Stimulated activated naive CD8-positive, alpha-beta T cell treated with anti-CD3 and anti-CD28 coated beads, Interleukin-15, Interleukin-2, amounts not matched to agents 100 U/mL and 50 U/mL, for 24 hours (primary cell): Measurements from ENCODE around the gene EPB41L5.
"Not testable (repeated sequence)": the region's sequence is repeated elsewhere in the genome, so short reads cannot be mapped to it uniquely, and the experiment has no call there.

ENCODE experiments used
- ATAC-seq: fragments of 150-1000 bp; cut with Tn5 transposase; one replicate; pipeline ENCODE4 v1.10.0; 2021
- DNase-seq: peaks from one replicate; pipeline ENCODE4 v3.0.0; 2021

The EPB41L5 gene

DNA sequence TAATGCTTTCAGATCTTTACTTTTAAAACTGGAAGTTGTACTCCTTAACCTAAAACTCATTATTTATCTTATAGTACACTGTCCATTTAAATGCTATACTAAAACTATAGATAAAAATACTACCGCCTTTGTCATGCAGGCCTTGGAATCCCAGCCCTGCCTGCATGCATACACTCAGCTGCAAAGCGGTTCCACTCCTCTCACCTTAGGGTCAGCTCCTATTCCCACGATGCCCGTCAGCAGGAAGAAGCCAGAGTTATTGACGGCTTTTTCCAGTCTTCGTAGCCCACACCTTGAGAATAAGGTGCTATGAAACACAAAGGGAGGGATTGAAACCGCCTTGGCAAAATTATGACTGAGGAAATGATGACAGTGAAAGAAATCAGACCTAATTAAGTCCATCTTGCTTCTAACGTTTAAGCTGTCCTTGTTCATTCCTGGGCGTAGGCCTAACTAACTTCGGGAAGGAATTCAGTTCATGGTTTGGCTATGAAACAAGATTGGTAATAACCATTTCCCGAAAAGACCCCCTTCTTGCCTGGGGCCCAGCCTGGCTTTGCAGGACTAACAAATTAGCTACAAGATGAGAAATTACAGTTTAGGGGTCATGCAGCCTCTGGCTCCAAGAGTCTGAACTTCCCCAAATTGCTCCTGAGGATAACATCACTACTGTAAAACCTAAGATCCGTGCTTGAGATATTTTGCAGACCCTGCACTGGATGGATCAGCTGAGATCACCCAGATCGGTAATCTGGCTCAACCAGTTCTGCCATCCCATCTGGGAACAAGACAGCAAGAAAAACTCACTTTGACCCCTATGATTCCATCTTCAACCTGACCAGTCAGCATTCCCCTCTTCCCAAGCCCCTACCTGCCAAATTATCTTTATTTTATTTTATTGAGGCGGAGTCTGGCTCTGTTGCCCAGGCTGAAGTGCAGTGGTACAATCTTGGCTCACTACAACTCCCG, 17.1 kb downstream of the EPB41L5 start:
- ATAC-seq (no peak), DNase-seq (no peak)

DNA sequence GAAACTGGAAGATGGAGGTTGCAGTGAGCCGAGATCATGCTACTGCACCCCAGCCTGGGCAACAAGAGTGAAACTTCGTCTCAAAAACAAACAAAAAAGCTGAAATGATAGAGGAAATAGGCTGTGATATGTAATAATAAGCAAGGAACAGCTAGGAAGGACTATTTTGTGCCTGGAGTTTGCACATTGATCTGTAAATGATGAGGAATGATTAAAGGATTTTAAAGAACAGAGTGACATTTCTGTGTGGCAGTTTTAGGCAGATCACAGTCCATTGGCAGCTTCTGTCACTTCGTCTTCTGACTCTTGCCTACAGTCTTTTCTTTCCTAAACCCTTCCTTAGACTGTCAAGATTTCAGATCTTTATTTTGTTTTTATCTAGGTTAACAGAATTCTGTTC, 19.4 kb downstream of the EPB41L5 start:
- no peak for DNase-seq
- no peak for ATAC-seq

DNA sequence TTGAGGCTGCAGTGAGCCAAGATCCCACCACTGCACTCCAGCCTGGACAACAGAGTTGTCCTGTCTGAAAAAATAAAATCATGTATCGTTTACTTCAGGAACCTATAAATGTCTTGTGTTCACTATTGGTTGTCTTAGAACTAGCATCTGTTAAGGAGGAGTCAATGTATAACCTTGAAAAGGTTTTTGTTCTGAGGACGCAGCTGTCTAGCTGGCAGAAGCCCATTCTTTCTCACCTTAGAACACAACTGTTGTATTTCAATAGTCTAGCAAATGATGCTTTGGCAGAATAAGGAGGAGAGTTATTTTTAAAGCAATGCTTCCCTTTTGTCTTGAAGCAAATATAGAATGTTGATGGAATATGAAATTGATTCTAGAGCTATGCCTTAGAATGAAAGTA, 21.1 kb downstream of the EPB41L5 start:
- ATAC-seq (no peak), DNase-seq (no peak)

DNA sequence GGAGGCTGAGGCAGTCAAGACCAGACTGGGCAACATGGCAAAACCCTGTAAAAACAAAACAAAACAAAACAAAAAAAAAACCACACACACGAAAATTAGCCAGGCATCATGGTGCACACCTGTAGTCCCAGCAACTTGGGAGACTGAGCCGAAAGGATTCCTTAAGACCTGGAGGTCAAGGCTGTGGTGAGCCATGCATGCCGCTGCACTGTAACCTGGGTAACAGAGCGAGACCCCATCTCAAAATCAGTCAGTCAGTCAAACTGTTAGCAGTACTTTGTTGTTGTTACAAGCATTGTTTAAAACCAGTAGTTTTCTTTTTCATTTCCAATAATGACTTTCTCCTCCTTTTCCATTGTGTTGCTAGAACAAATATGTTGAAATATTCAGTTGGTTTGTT, 21.7 kb downstream of the EPB41L5 start:
- DNase-seq = no peak
- no peak for ATAC-seq

DNA sequence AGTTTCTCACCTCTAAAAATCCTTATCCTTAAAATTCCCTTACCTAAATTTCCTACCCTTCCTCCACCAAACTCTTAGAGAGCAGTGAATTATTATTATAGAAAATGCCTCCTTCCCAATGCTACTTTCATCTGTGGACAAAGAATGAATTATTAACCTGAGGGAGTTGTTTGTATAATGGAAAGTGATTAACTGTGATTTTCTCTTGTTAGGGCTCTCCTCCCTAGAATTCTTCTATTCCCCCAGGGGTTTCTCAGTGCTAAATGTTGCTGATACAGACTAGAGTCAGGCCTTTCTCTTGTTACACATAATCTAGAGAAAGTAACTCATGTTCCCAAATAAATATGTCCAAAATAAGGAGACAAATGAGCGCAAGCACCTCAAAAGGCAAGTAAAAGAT, 23.3 kb downstream of the EPB41L5 start:
- DNase-seq = no peak
- no peak for ATAC-seq

DNA sequence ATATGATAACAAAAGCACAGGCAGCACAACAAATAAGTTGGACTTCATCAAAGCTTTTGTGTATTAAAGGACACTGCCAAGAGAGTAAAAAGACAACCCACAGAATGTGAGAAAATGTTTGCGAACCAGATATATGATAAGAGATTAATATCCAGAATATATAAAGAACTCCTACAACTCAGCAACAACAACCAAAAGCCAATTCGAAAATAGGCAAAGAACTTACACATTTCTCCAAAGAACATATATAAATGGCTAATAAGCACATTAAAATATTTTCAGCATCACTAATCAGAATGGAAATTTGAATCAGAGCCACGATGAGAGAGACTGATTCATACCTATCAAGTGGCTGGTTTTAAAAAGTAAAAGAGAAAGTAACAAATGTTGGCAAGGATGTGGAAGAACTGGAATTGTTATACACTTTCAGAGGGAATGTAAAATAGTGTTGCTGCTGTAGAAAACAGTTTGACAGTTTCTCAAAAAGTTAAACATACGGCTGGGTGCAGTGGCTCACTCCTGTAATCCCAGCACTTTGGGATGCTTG, 25.2 kb downstream of the EPB41L5 start:
- ATAC-seq = no peak
- DNase-seq = no peak

DNA sequence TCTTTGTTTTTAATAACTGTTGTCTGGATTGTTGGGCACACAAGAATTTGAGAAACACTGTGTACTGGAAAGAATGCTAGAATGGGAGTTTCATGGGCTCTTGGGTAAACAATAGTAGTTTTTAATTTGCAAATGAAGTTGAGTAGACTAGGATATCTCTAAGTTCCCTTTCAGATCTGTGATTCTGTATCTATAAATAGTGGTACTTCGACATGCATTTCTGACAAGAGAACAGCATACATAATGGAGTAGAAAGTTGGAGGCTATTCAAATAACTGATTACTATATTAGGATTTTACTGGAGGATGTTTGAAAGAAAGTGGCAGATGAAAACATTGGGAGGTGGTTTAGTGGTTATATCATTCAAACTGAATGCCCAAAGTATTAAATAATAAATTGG, 29.5 kb downstream of the EPB41L5 start:
- DNase-seq = no peak
- no peak for ATAC-seq

DNA sequence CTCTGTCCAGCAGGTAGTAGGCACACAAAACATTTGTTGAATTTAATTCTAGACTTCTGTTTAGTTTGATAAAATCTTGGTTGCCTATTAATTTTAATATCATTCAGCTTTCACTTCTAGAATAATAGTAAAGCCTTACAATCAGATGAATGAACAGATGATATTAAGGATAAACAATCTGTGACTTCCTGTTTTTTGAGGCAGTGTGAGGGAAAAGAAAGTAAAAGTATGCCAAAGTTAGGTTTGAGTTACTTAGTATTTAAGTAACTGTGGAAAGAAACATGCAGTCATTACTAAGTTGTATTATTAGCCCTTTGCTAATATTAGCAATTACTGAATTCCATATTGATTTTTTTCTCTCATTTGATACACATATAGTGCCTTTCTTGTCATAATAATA, 31.5 kb downstream of the EPB41L5 start:
- no peak for DNase-seq
- no peak for ATAC-seq

DNA sequence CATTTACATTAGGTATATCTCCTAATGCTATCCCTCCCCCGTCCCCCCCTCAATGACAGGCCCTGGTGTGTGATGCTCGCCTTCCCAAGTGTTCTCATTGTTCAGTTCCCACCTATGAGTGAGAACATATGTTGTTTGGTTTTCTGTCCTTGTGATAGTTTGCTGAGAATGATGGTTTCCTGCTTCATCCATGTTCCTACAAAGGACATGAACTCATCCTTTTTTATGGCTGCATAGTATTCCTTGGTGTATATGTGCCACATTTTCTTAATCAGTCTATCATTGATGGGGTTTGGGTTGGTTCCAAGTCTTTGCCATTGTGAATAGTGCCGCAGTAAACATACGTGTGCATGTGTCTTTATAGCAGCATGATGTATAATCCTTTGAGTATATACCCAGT, 32.9 kb downstream of the EPB41L5 start:
- not testable (repeated sequence) for DNase-seq, ATAC-seq

DNA sequence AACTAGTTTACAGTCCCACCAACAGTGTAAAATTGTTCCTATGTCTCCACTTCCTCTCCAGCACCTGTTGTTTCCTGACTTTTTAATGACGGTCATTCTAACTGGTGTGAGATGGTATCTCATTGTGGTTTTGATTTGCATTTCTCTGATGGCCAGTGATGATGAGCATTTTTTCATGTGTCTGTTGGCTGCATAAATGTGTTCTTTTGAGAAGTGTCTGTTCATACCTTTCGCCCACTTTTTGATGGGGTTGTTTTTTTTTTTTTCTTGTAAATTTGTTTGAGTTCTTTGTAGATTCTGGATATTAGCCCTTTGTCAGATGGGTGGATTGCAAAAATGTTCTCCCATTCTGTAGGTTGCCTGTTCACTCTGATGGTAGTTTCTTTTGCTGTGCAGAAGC, 33.4 kb downstream of the EPB41L5 start:
- DNase-seq, ATAC-seq: not testable (repeated sequence)

DNA sequence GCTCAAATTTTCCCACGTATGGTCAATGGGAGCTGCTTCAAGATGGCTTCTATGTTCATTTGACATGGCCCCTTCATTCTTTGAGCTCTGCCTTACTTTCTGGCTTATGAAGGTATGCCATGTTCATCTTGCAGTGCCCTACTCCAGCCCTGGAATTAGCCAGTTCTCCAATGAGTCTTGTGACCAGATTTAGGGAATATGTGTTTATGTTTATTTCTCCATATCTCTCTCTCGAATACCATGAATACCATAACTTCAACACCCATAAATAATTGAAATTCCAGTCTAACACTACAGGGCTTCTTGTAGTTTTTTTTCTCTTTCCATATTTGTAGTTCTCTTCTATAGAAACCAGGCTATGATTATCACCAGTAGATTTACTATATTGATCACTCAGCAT, 39.7 kb downstream of the EPB41L5 start:
- ATAC-seq (no peak), DNase-seq (no peak)

DNA sequence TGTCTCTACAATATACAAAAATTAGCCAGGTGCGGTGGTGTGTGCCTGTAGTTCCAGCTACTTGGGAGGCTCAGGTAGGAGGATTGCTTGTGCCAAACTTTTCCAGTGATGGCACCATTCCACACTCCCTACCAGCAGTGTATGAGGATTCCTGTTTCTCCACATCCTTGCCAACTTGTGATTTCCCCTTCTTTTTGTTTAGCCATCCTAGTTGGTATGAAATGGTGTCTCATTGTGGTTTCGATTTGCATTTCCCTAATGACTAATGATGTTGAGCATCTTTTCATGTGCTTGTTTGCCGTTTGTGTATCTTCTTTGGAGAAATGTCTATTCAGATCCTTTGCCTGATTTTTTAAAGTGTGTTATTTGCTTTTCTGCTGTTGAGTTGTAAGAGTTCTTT, 41.0 kb downstream of the EPB41L5 start:
- no peak for DNase-seq
- no peak for ATAC-seq

DNA sequence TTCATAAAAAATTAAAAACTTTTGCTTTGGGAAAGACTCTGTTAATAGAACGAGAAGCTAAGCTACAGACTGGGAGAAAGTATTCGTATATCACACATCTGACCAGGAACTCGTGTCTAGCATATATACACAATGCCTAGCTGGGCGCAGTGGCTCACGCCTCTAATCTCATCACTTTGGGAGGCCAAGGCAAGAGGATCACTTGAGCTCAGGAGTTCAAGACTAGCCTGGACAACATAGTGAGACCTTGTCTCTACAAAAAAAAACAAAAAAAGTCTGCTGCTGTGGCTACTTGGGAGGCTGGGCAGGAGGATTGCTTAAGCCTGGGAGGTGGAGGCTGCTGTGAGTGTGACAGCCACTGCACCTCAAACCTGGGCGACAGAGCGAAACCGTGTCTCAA, 46.6 kb downstream of the EPB41L5 start:
- DNase-seq = no peak
- ATAC-seq = no peak

DNA sequence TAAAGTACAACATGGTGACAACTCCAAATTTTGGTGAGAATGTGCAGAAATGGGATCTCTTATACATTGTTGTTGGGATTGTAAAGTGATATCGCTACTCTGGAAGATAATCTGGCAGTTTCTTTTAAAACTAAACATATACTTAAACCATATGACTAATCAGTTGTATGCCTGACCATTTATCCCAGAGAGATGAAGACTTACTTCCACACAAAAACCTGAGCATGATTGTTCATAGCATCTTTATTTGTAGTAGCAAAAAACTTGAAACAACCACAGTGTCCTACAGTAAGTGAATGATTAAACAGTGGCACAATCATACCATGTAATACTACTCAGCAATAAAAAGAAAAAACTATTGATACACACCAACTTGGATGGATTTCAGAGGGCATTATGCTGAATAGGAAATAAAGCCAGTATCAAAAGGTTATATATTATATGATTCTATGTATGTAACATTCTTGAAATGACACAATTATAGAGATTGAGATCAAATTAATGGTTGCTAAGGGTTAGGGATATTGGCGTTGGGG, 47.3 kb downstream of the EPB41L5 start:
- ATAC-seq (no peak), DNase-seq (no peak)

DNA sequence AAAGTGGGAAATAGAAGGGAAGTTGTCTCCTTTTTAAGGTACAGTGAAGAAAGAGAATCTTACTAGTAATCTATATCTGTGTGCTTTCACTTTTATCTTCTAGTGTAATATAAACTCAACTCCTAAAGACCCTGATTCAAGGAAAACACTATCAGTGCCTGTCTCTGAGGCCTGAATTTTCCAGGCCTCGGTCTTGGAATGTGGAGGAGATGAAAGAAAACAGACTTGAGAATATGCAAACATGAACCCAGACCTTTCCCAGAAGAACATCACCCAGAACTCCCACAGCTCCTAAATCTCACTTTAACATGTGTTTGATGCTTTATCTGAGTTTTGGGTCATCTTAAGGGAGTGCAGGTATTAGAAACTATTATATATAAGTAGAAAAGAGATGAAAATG, 51.8 kb downstream of the EPB41L5 start:
- ATAC-seq = no peak
- no peak for DNase-seq

DNA sequence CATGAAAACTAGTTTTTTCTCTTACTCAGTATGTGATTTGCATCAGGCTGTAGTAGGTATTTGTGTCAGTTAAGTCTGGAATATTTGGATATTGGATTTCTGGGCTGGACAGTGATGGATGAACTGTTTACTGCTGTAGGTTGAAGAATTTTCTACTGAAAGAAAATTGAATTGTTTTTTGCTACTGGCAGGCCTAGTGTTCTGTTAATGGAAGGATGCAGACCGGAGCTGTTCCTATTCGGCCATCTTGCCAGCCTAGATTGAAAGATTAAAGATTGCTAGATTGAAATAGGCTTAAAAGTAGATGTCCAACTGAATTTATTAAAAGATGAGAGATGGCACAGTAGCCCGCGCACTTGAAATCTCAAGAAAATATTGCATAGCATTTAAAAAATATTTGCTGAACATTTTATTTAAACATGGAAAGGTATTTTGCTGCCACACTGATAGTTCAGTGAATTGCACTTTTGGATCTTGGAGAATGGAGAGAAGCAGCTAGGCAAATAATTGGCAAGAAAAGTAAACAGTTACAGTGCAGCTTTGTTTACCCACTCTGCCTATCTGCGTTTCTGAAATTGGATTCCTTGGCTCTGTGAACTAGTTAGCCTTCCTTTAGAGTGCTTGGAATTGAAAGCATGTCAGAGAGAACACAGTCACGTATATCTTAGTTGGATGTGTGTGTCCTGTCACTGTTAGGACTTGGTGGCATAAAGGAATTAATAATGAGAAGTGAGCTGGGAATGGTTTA, 54.1 kb downstream of the EPB41L5 start:
- ATAC-seq = no peak
- DNase-seq = no peak

DNA sequence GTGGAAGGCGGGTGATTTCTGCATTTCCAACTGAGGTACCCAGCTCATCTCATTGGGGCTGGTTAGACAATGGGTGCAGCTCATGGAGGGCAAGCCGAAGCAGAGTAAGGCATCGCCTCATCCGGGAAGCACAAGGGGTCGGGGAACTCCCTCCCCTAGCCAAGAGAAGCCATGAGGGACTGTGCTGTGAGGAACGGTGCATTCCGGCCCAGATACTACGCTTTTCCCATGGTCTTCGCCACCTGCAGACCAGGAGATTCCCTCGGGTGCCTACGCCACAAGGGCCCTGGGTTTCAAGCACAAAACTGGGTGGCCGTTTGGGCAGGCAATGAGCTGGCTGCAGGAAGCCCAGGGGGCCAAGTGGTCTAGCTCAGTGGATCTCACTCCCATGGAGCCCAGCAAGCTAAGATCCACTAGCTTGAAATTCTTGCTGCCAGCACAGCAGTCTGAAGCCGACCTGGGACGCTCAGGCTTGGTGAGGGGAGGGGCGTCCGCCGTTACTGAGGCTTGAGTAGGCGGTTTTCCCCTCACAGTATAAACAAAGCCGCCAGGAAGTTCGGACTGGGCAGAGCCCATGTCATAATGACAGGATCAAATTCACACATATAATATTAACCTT, 55.3 kb downstream of the EPB41L5 start:
- not testable (repeated sequence) for ATAC-seq, DNase-seq

DNA sequence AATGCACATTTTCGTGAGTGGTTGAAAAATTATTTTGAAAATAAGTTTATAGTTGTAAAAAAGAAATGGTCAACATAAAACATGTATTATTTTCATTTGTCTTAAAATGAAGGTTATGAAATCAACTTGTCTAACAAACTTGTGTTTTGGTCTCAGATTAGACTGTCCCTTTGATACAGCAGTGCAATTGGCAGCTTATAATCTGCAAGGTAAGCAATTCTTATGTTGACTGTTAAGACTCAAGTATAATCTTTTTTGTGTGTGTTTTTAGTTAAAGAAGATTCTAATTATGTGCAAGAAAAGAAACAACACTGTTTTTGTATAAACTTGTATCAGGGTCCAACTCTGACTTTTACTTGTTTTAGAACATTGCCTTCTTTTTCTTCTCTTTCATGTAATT, 62.7 kb downstream of the EPB41L5 start:
- DNase-seq (no peak), ATAC-seq (no peak)

DNA sequence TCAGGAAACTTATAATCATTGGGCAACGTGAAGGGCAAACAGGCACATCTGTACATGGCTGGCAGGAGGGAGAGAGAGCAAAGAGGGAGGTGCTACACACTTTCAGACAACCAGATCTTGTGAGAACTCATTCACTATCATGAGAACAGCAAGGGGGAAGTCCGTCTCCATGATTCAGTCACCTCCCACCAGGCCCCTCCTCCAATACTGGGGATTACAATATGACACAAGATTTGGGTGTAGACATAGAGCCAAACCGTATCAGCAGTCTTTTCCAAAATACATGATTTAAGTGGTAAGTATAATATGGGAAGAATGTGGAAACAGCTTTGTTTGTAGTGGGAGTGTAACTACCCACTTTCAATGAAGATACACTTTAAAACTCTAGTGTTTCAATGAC, 65.0 kb downstream of the EPB41L5 start:
- ATAC-seq = no peak

DNA sequence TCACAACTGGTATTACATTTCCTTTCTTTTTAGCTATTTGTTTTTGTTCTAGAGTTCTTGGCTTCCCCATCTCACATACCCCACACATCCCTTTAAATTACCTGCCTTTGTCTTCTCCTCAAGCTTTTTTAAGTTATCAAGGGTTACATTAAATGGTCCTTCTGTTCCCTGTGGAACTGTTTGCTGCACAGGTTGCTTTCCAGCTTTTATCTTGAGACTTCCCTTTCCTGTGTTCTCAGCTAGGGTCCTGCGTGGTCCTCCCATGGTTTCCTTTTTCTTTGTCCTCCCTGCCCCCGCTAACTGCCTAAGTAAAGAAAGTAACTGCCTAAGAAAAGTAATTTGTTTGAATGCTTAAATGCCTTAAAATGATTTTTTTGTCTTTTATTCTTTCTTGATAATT, 66.8 kb downstream of the EPB41L5 start:
- no peak for DNase-seq
- ATAC-seq = no peak

More for the DNA sequence above, 65.0 kb downstream of the EPB41L5 start:
- no peak for DNase-seq

DNA sequence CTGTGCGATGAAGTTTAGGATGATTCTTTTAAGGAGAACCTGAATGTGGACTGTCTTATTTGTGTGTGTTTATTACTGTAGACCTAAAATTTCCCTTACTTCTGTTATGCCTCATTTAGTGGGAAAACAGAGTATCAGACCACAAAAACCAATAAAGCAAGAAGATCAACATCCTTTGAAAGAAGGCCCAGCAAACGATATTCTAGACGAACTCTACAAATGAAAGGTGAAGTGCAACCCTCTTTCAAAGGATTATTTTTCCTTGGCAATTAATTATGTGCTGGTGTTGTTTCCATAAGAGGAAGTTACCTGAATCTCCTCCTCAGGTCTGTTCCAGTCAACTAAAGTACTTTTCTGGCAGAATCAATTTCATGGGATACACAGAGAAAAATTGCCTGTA, 78.6 kb downstream of the EPB41L5 start:
- no peak for DNase-seq

DNA sequence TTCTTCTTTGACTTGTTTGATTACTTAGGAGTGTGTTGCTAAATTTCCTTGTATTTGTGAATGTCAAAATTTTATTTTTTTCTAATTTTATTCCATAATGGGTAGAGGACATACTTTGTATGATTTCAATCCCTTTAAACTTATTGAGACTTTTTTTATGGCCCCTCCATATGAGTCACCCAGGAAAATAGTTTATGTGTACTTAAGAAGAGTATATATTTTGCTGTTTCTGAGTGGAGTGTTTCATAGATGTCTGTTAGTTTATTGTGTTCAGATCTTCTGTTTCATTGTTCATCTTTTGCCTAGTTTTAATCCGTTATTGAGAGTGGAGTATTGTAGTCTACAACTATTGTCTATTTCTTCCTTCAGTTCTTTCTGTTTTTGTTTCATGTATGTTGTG, 81.9 kb downstream of the EPB41L5 start:
- no peak for ATAC-seq
- DNase-seq = no peak

More for the DNA sequence above, 78.6 kb downstream of the EPB41L5 start:
- no peak for ATAC-seq
